Natural killer cell treated with Interleukin-12 subunit alpha and Interleukin-12 subunit beta and Interleukin-15 and Interleukin-18, amount 100 ng/mL, for 72 hours (primary cell): Measurements from ENCODE around the gene C6orf62. TPM values are rescaled to one million over a fixed set of nuclear protein-coding genes. Genes with fewer than 3 reads are reported as not detected.
"Not testable (repeated sequence)": the region's sequence is repeated elsewhere in the genome, so short reads cannot be mapped to it uniquely, and the experiment has no call there.

Experiments used
- ATAC-seq, 2 donors: fragments of 150-1000 bp; cut with Tn5 transposase in 1 of 2; sonication (Bioruptor Pico), chemical (Tn5 transposase) in 1 of 2; 2 replicates each; pipeline ENCODE4 v1.10.0; 2021
- DNase-seq: peaks from one replicate; pipeline ENCODE4 v3.0.0; 2022; ENCODE audit warnings: low spot score
- H3K27ac Mint-ChIP-seq, 2 donors: 1 replicate in 1 of 2; 2 replicates in 1 of 2; pipeline ENCODE4 v1.8.0; 2022; ENCODE audit warnings: mixed read lengths in 2 of 2, mild to moderate bottlenecking in 1 of 2, moderate library complexity in 1 of 2
- H3K27me3 Mint-ChIP-seq, 2 donors: 1 replicate in 1 of 2; 2 replicates in 1 of 2; pipeline ENCODE4 v1.8.0; 2022; ENCODE audit warnings: mixed read lengths in 2 of 2
- H3K36me3 Mint-ChIP-seq: one replicate; pipeline ENCODE4 v1.8.0; 2022; ENCODE audit warnings: mixed read lengths
- H3K4me1 Mint-ChIP-seq, 2 donors: 1 replicate in 1 of 2; 2 replicates in 1 of 2; pipeline ENCODE4 v1.8.0; 2022; ENCODE audit warnings: low read depth in 2 of 2, mixed read lengths in 2 of 2, mild to moderate bottlenecking in 1 of 2
- H3K4me3 Mint-ChIP-seq: one replicate; pipeline ENCODE4 v1.8.0; 2022; ENCODE audit warnings: mixed read lengths
- H3K9me3 Mint-ChIP-seq: 2 replicates; pipeline ENCODE4 v1.8.0; 2022; ENCODE audit warnings: mixed read lengths
- total RNA-seq, 2 donors: library from RNA; stranded (reverse); gene quantifications; one replicate each; pipeline ENCODE4 v1.2.3, GENCODE V29; 2022

The C6orf62 gene
- total RNA-seq, 2 donors from 2014 or later = 119 to 127 TPM

GRCh38 chr6:24663189-24663588, 55.8 kb downstream of the C6orf62 start:
- Mint-ChIP-seq H3K9me3 (no peaks in the 10 kb centered on the region), H3K27ac (no peak overlapping the region), H3K4me1 (peaks cover 40 to 52% of the 10 kb centered on the region in 2 donors), H3K4me3 (no peak overlapping the region), H3K36me3 (peaks cover 11% of the 10 kb centered on the region), H3K27me3 (no peaks in the 10 kb centered on the region)
- ATAC-seq (no peak), DNase-seq (no peak)

- no peaks in the 10 kb centered on the region for H3K9me3 Mint-ChIP-seq
- peaks cover 36 to 47% of the 10 kb centered on the region in 2 donors for H3K4me1 Mint-ChIP-seq
- DNase-seq (no peak), ATAC-seq (no peak)
- H3K27ac Mint-ChIP-seq = no peak overlapping the region
- H3K4me3 Mint-ChIP-seq = no peak overlapping the region
- H3K36me3 Mint-ChIP-seq = peaks cover 11% of the 10 kb centered on the region
- no peaks in the 10 kb centered on the region for H3K27me3 Mint-ChIP-seq
Measured at GRCh38 chr6:24662236-24662635, 56.7 kb downstream of the C6orf62 start.

- peaks cover 31 to 44% of the 10 kb centered on the region in 2 donors for H3K4me1 Mint-ChIP-seq
- not testable (repeated sequence) for H3K27ac Mint-ChIP-seq, H3K9me3 Mint-ChIP-seq, H3K27me3 Mint-ChIP-seq, ATAC-seq, H3K4me3 Mint-ChIP-seq, DNase-seq
- H3K36me3 Mint-ChIP-seq = peaks cover 11% of the 10 kb centered on the region
Measured at GRCh38 chr6:24661759-24662158, 57.2 kb downstream of the C6orf62 start.

GRCh38 chr6:24660105-24660504, 58.8 kb downstream of the C6orf62 start:
- H3K4me1 Mint-ChIP-seq = peaks cover 33 to 46% of the 10 kb centered on the region in 2 donors
- no peaks in the 10 kb centered on the region for H3K9me3 Mint-ChIP-seq
- H3K27ac Mint-ChIP-seq = no peak overlapping the region
- no peak overlapping the region for H3K4me3 Mint-ChIP-seq
- no peaks in the 10 kb centered on the region for H3K27me3 Mint-ChIP-seq
- ATAC-seq (no peak), DNase-seq (no peak)
- H3K36me3 Mint-ChIP-seq = peaks cover 22% of the 10 kb centered on the region

- H3K4me1 Mint-ChIP-seq = peaks cover 28 to 41% of the 10 kb centered on the region in 2 donors
- no peaks in the 10 kb centered on the region for H3K9me3 Mint-ChIP-seq
- ATAC-seq (no peak), DNase-seq (no peak)
- peaks cover 19% of the 10 kb centered on the region for H3K36me3 Mint-ChIP-seq
- no peak overlapping the region for H3K4me3 Mint-ChIP-seq
- H3K27ac Mint-ChIP-seq = no peak overlapping the region
- H3K27me3 Mint-ChIP-seq = no peaks in the 10 kb centered on the region
Measured at GRCh38 chr6:24659561-24659960, 59.4 kb downstream of the C6orf62 start.

- Mint-ChIP-seq H3K27ac (no peak overlapping the region), H3K27me3 (no peaks in the 10 kb centered on the region), H3K4me1 (peaks cover 25 to 37% of the 10 kb centered on the region in 2 donors), H3K4me3 (no peak overlapping the region), H3K9me3 (no peaks in the 10 kb centered on the region), H3K36me3 (peaks cover 17% of the 10 kb centered on the region)
- DNase-seq (no peak), ATAC-seq (no peak)
Measured at GRCh38 chr6:24658573-24659560, 60.1 kb downstream of the C6orf62 start.

- Mint-ChIP-seq H3K4me1 (peaks cover 12 to 16% of the 10 kb centered on the region in 2 donors), H3K36me3 (peaks cover 33% of the 10 kb centered on the region), H3K27ac (peak overlapping the region; percentile 4 to 43), H3K27me3 (no peaks in the 10 kb centered on the region), H3K9me3 (no peaks in the 10 kb centered on the region), H3K4me3 (no peak overlapping the region)
- DNase-seq (no peak), ATAC-seq (no peak)
Measured at GRCh38 chr6:24655215-24655614, 63.7 kb downstream of the C6orf62 start.

Other genes starting within 250 kb of the C6orf62 start
- gene GPLD1, start 229.6 kb downstream of the C6orf62 start, total RNA-seq = under 1 TPM; 0.45 to 0.81 TPM
- 1 to 10 TPM; 2.3 to 3.1 TPM for gene ALDH5A1, start 224.2 kb downstream of the C6orf62 start, total RNA-seq
- under 1 TPM in 1 of 2 donors, not detected in 1; 0.07 TPM for gene KIAA0319, start 73.0 kb downstream of the C6orf62 start, total RNA-seq
- gene TDP2, start 52.3 kb downstream of the C6orf62 start, total RNA-seq = 10 to 100 TPM; 48.1 to 48.4 TPM
- gene ACOT13, start 52.1 kb downstream of the C6orf62 start, total RNA-seq = 10 to 100 TPM; 10.2 to 20.1 TPM
- gene GMNN, start 55.8 kb upstream of the C6orf62 start, total RNA-seq = 10 to 100 TPM; 41.7 to 81.0 TPM
- gene ARMH2, start 79.8 kb upstream of the C6orf62 start, total RNA-seq = 1 to 10 TPM in 1 of 2 donors, under 1 TPM in 1; 0.74 to 1.3 TPM
- gene RIPOR2, start 216.8 kb upstream of the C6orf62 start, total RNA-seq = 10 to 100 TPM; 58.7 to 88.4 TPM